Stimulated activated CD4-positive, alpha-beta T cell treated with anti-CD3 and anti-CD28 coated beads, TNF-alpha, amount 100 ng/mL, for 4 hours (primary cell): Measurements from ENCODE around the gene CYFIP2.
A peak's percentile ranks its signal among the peaks of the same experiment; 100 is the strongest.
"Not testable (repeated sequence)": the region's sequence is repeated elsewhere in the genome, so short reads cannot be mapped to it uniquely, and the experiment has no call there.

Experiments used
- DNase-seq, 3 experiments: peaks; one replicate each; pipeline ENCODE4 v3.0.0-alpha.2; 2020; ENCODE audit warnings: low read depth in 3 of 3

CYFIP2 gene

GRCh38 chr5:157389103-157389502 is 123.2 kb downstream of the CYFIP2 start:
- no peak for DNase-seq

DNA sequence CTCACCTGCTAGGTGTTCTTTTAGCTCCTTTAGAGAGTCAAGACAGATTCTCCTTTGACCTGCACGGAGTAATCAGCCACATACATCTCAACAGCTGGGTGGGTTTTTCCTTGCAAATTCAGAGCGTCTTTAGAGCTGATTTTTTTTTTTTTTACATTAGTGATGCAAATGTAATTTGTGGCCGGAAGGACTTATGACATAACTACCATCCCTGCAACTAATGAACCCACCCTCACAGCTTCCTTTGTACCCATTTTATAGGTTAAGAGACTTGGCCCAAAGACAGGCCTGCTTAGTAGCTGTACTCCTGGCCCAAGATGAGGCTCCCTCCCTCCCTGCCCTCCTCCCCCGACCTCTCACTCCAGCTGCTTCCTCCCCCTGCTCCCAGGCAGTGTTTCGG is 124.2 kb downstream of the CYFIP2 start:
- no peak for DNase-seq

- DNase-seq = peak in 1 of 3 experiments; percentile 22
Observed at GRCh38 chr5:157390551-157391297, 124.8 kb downstream of the CYFIP2 start.

GRCh38 chr5:157398305-157398704 is 132.4 kb downstream of the CYFIP2 start:
- no peak for DNase-seq

DNA sequence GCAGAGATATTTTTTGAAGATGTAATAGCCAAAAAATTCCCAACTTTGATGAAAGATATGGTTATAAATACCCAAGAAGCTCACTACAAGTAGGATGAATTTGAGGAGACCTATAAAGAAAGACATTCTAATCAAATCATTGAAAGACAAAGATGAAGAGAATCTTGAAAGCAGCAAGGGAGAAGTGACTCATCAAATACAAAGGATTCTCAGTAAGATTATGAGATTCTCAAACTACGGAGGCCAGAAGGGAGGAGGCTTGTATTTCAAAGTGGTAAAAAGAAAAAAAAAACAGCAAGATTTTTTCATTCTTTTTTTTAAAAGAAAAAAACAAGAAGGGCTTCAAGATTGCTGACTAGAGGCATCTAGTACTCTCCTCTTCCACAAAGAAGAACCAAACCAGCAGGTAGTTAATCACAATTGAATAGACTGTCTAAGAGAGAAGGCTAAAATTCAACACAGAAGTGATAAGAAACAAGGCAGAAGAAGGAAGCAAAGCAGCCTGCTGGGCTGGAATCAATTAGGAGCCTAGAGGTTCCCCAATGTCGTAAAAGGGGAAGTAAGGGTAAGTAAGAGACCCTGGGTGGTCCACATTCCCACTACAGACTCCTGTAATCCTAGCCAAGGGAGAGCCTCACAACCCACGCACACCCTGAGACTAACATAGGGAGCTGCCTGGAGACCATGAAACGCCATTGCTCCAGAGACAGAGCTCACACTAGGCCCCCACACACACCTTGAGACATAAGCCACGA is 135.0 kb downstream of the CYFIP2 start:
- DNase-seq = no peak

GRCh38 chr5:157415838-157416237 is 149.9 kb downstream of the CYFIP2 start:
- DNase-seq = no peak

- DNase-seq = not testable (repeated sequence)
Observed at GRCh38 chr5:157419521-157419920, 153.6 kb downstream of the CYFIP2 start.

DNA sequence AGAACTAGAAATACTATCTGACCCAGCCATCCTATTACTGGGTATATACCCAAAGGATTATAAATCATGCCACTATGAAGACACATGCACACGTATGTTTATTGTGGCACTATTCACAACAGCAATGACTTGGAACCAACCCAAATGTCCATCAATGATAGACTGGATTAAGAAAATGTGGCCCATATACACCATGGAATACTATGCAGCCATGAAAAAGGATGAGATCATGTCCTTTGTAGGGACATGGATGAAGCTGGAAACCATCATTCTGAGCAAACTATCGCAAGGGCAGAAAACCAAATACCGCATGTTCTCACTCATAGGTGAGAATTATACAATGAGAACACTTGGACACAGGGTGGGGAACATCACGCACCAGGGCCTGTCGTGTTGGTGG is 164.0 kb downstream of the CYFIP2 start:
- not testable (repeated sequence) for DNase-seq

GRCh38 chr5:157431544-157432200 is 165.7 kb downstream of the CYFIP2 start:
- DNase-seq = peak in 1 of 3 experiments; percentile 3

- no peak for DNase-seq
Observed at GRCh38 chr5:157434096-157434495, 168.2 kb downstream of the CYFIP2 start.

DNA sequence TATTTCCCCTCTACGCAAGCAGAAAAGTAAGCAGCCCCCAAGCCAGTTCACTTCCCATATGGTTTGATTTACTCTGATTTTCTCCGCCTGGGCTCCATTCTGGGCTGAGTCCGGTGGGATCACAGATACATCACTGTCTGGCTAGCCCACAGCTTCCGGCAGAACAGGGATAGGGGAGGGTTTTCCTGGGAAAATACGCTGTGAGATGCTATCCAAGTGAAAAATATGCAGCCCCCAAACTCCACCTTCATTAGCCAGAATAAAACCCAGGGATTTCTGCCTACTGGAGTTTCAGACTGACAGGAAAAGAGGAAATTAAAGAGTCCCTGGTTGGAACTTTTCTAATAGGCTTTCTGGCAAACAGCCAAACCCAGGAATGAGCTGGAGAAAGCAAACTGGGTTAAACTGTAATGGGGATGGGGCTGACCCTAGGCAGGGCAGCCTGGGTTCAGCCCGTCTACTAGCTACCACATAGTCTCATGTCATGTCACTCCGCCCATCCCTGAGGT is 177.2 kb downstream of the CYFIP2 start:
- DNase-seq = no peak

GRCh38 chr5:157444224-157444623 is 178.3 kb downstream of the CYFIP2 start:
- no peak for DNase-seq
